ENCODE data around the gene ARHGAP10.

ARHGAP10 gene

GRCh38 chr4:147731580-147732517 lies at the start of gene ARHGAP10:
ARHGAP10 (plus strand) TSS chr4:147732088; CDS start chr4:147732302, 214 bp downstream.
- DNase-seq, result peak in 41 of 42 donors; percentile 33 to 81 (median 60)
- intact Hi-C loops (cut with DNase I), result loop anchor here (10.0 kb wide), 2 partner anchors 73 to 113 kb away; no protein-coding TSS in a partner anchor

GRCh38 chr4:147682755-147683154 lies 49.1 kb upstream of the ARHGAP10 start:
- intact Hi-C loops (cut with DNase I), result no loop called here
- DNase-seq, result no peak

GRCh38 chr4:147683188-147683591 lies 48.7 kb upstream of the ARHGAP10 start:
- DNase-seq, result peak in 21 of 42 donors; percentile 8 to 51 (median 28)
- intact Hi-C loops (cut with DNase I), result no loop called here

GRCh38 chr4:147683717-147684700 lies 47.9 kb upstream of the ARHGAP10 start, which contains the start of gene PRMT9:
PRMT9 (minus strand) TSS chr4:147684163; CDS start chr4:147683987, 176 bp downstream.
- intact Hi-C loops (cut with DNase I), result no loop called here
- peak; percentile 74 to 96 (median 91) for DNase-seq

GRCh38 chr4:147689067-147689466 lies 42.8 kb upstream of the ARHGAP10 start:
- intact Hi-C loops (cut with DNase I), result no loop called here

GRCh38 chr4:147691820-147692219 lies 40.1 kb upstream of the ARHGAP10 start:
- no peak for DNase-seq
- intact Hi-C loops (cut with DNase I), result no loop called here

More at GRCh38 chr4:147689067-147689466, 42.8 kb upstream of the ARHGAP10 start:
- DNase-seq, result no peak

GRCh38 chr4:147693218-147693617 lies 38.7 kb upstream of the ARHGAP10 start:
- intact Hi-C loops (cut with DNase I), result no loop called here
- DNase-seq, result no peak

GRCh38 chr4:147696866-147697265 lies 35.0 kb upstream of the ARHGAP10 start:
- intact Hi-C loops (cut with DNase I), result no loop called here
- DNase-seq, result no peak

- no peak for DNase-seq
- intact Hi-C loops (cut with DNase I), result no loop called here
Observed at GRCh38 chr4:147704846-147705245, 27.0 kb upstream of the ARHGAP10 start.

- intact Hi-C loops (cut with DNase I), result loop anchor here (2.0 kb wide), 1 partner anchor 159 kb away; no protein-coding TSS in a partner anchor
- peak in 35 of 42 donors; percentile 14 to 83 (median 60) for DNase-seq
Observed at GRCh38 chr4:147707892-147708672, 23.8 kb upstream of the ARHGAP10 start.

- DNase-seq, result no peak
- intact Hi-C loops (cut with DNase I), result loop anchor here (2.0 kb wide), 1 partner anchor 157 kb away; no protein-coding TSS in a partner anchor
Observed at GRCh38 chr4:147709999-147710398, 21.9 kb upstream of the ARHGAP10 start.

GRCh38 chr4:147714575-147715401 lies 17.1 kb upstream of the ARHGAP10 start:
- DNase-seq, result no peak
- intact Hi-C loops (cut with DNase I), result no loop called here

- DNase-seq, result no peak
- intact Hi-C loops (cut with DNase I), result no loop called here
Observed at GRCh38 chr4:147717878-147718277, 14.0 kb upstream of the ARHGAP10 start.

- intact Hi-C loops (cut with DNase I), result no loop called here
- no peak for DNase-seq
Observed at GRCh38 chr4:147723326-147723725, 8.6 kb upstream of the ARHGAP10 start.

GRCh38 chr4:147724468-147725201 lies 7.3 kb upstream of the ARHGAP10 start:
- peak in 7 of 42 donors; percentile 13 to 54 (median 23) for DNase-seq
- intact Hi-C loops (cut with DNase I), result no loop called here

GRCh38 chr4:147725673-147726072 lies 6.2 kb upstream of the ARHGAP10 start:
- intact Hi-C loops (cut with DNase I), result no loop called here
- DNase-seq, result no peak
